Glomerular visceral epithelial cell (primary cell): Measurements from ENCODE around the gene GTF2IRD2.
"Not testable (repeated sequence)": the region's sequence is repeated elsewhere in the genome, so short reads cannot be mapped to it uniquely, and the experiment has no call there.

Experiments used
- DNase-seq: peaks from one replicate; pipeline ENCODE4 v3.0.0-alpha.2; 2016; ENCODE audit errors: extremely low spot score

Gene GTF2IRD2

GRCh38 chr7:74788369-74789150 lies 62.8 kb downstream of the GTF2IRD2 start:
- DNase-seq, result peak; percentile 89

GRCh38 chr7:74783595-74783994 lies 67.8 kb downstream of the GTF2IRD2 start:
- not testable (repeated sequence) for DNase-seq

GRCh38 chr7:74781746-74782145 lies 69.7 kb downstream of the GTF2IRD2 start:
- not testable (repeated sequence) for DNase-seq

GRCh38 chr7:74779053-74779452 lies 72.4 kb downstream of the GTF2IRD2 start:
- DNase-seq, result not testable (repeated sequence)

GRCh38 chr7:74775111-74775510 lies 76.3 kb downstream of the GTF2IRD2 start:
- DNase-seq, result not testable (repeated sequence)

GRCh38 chr7:74773760-74774750 lies 77.3 kb downstream of the GTF2IRD2 start, which contains the start of gene NCF1:
TSS of gene NCF1 (plus strand) at chr7:74774011. CDS start at chr7:74774032, 21 bp downstream.
- DNase-seq, result not testable (repeated sequence)

- not testable (repeated sequence) for DNase-seq
These were observed 79.3 kb downstream of the GTF2IRD2 start for GRCh38 chr7:74772093-74772492.

GRCh38 chr7:74770062-74770461 lies 81.3 kb downstream of the GTF2IRD2 start:
- DNase-seq, result not testable (repeated sequence)

GRCh38 chr7:74766991-74767390 lies 84.4 kb downstream of the GTF2IRD2 start:
- DNase-seq, result not testable (repeated sequence)

- not testable (repeated sequence) for DNase-seq
These were observed 84.9 kb downstream of the GTF2IRD2 start for GRCh38 chr7:74766509-74766908.

- not testable (repeated sequence) for DNase-seq
These were observed 86.0 kb downstream of the GTF2IRD2 start for GRCh38 chr7:74765205-74765918.

GRCh38 chr7:74758982-74759381 lies 92.4 kb downstream of the GTF2IRD2 start:
- DNase-seq, result not testable (repeated sequence)

- not testable (repeated sequence) for DNase-seq
These were observed 93.1 kb downstream of the GTF2IRD2 start for GRCh38 chr7:74758268-74758667.

- DNase-seq, result not testable (repeated sequence)
These were observed 94.7 kb downstream of the GTF2IRD2 start for GRCh38 chr7:74756673-74757072.

- DNase-seq, result not testable (repeated sequence)
These were observed 97.4 kb downstream of the GTF2IRD2 start for GRCh38 chr7:74753921-74754482.
